Neutrophil (primary cell): Measurements from ENCODE around the gene IBA57.
"Not testable (repeated sequence)": the region's sequence is repeated elsewhere in the genome, so short reads cannot be mapped to it uniquely, and the experiment has no call there.

Experiments used
- H3K27ac ChIP-seq: fragments of 200-600 bp; sonication (generic); 2 replicates; pipeline ENCODE4 v1.5.1; 2016; ENCODE audit warnings: mild to moderate bottlenecking, moderate library complexity
- H3K27me3 ChIP-seq: fragments of 200-600 bp; sonication (generic); 2 replicates; pipeline ENCODE4 v1.6.0; 2016; ENCODE audit warnings: mild to moderate bottlenecking
- H3K36me3 ChIP-seq: fragments of 200-600 bp; sonication (generic); 2 replicates; pipeline ENCODE4 v1.5.1; 2017
- H3K4me1 ChIP-seq, 2 experiments: fragments of 200-600 bp in 1 of 2; sonication (generic) in 1 of 2; 1 replicate in 1 of 2; 2 replicates in 1 of 2; pipeline versions ENCODE4 v1.5.1 to v1.6.1; 2013 to 2016; ENCODE audit warnings: low read depth in 1 of 2, low read length in 1 of 2, mild to moderate bottlenecking in 1 of 2, moderate library complexity in 1 of 2; ENCODE audit not compliant: control insufficient read depth in 1 of 2, insufficient read depth in 1 of 2
- H3K4me3 ChIP-seq, 2 experiments: fragments of 200-600 bp in 1 of 2; sonication (generic) in 1 of 2; 1 replicate in 1 of 2; 2 replicates in 1 of 2; pipeline ENCODE4 v1.5.1; 2013 to 2016; ENCODE audit warnings: low read depth in 1 of 2, low read length in 1 of 2, mild to moderate bottlenecking in 1 of 2, moderate library complexity in 1 of 2
- H3K9me3 ChIP-seq: fragments of 200-600 bp; sonication (generic); 2 replicates; pipeline ENCODE4 v1.5.1; 2016
- CTCF ChIP-seq: fragments of 200-600 bp; sonication (generic); IDR thresholded peaks from 2 replicates; pipeline ENCODE4 v1.5.1; 2016; ENCODE audit warnings: antibody characterized with exemption

The IBA57 gene

GRCh38 chr1:228171221-228171891 is 5.8 kb downstream of the IBA57 start:
- Histone ChIP-seq H3K36me3 (peaks cover 3% of the 10 kb centered on the region), H3K4me3 (no peak overlapping the region), H3K27ac (no peak overlapping the region), H3K27me3 (no peaks in the 10 kb centered on the region), H3K9me3 (no peaks in the 10 kb centered on the region), H3K4me1 (peaks cover 4 to 5% of the 10 kb centered on the region in 2 experiments)
- no peak for TF ChIP-seq CTCF

- no peaks in the 10 kb centered on the region for H3K27me3 ChIP-seq
- peaks cover 3% of the 10 kb centered on the region for H3K36me3 ChIP-seq
- H3K27ac ChIP-seq, result no peak overlapping the region
- TF ChIP-seq CTCF, result no peak
- no peaks in the 10 kb centered on the region for H3K9me3 ChIP-seq
- H3K4me3 ChIP-seq, result no peak overlapping the region
- no peaks in the 10 kb centered on the region for H3K4me1 ChIP-seq
These were observed 7.3 kb downstream of the IBA57 start for GRCh38 chr1:228172591-228173527.

GRCh38 chr1:228173528-228174481 is 8.2 kb downstream of the IBA57 start:
- H3K4me3 ChIP-seq, H3K27ac ChIP-seq: not testable (repeated sequence)

DNA sequence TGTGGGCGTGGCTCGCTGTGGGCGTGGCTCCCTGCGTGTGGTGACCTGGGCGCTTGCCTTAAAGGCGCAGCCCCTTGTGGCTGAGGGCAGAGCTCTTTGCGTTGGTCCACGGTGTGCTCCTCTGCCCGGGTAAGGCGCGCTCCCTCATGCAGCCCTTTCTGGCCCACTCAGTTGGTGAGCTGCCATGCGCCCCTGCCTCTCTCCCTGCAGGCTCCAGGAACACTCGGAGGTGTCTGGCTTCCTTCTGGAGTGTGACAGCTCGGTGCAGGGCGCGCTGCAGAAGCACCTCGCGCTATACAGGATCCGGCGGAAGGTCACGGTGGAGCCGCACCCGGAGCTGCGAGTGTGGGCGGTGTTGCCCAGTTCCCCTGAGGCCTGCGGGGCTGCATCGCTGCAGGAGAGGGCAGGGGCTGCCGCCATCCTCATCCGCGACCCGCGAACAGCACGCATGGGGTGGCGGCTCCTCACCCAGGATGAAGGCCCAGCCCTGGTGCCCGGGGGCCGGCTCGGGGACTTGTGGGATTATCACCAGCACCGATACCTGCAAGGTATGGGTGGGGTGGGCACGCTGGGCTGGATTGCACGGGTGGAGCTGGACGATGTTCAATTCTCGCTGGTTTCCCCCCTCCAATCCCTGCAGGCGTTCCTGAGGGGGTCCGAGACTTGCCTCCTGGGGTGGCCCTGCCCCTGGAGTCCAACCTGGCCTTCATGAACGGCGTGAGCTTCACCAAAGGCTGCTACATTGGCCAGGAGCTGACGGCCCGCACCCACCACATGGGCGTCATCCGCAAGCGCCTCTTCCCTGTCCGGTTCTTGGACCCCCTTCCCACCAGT is 9.1 kb downstream of the IBA57 start:
- TF ChIP-seq CTCF, result no peak
- no peak overlapping the region for H3K4me3 ChIP-seq
- no peaks in the 10 kb centered on the region for H3K9me3 ChIP-seq
- H3K4me1 ChIP-seq, result no peaks in the 10 kb centered on the region
- H3K36me3 ChIP-seq, result peaks cover 3% of the 10 kb centered on the region
- H3K27ac ChIP-seq, result no peak overlapping the region
- H3K27me3 ChIP-seq, result no peaks in the 10 kb centered on the region

More at GRCh38 chr1:228173528-228174481, 8.2 kb downstream of the IBA57 start:
- not testable (repeated sequence) for H3K9me3 ChIP-seq, H3K27me3 ChIP-seq, H3K4me1 ChIP-seq, H3K36me3 ChIP-seq

DNA sequence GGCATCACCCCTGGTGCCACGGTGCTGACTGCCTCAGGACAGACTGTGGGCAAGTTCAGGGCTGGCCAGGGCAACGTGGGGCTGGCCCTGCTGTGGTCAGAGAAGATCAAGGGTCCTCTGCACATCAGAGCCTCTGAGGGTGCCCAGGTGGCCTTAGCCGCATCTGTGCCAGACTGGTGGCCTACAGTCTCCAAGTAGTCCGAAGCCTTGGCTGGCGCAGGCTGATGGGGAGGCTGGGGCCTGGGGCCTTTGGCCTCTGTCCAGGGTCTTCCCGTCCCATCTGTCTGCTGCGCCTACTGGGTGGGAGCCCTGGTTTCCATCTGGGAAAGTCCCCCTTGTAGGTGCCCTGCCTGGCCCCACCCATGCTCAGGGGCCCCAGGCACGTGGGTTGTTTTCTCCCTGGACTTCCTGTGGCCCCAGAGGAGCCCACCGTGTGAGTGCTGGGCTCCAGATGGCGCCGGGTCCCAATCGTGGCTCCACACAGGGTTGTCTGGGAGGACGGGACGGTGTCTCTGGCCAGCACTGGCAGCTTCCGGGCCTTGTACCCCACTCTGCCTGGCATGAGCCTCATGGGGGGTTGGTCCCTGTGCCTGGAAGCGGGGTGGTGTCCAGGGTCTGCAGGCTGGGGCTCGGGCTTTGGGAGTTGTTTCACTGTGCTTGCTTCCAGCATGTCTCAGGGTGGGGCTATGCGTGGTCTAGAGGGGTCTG is 9.9 kb downstream of the IBA57 start:
- Histone ChIP-seq H3K9me3 (no peaks in the 10 kb centered on the region), H3K36me3 (peaks cover 3% of the 10 kb centered on the region), H3K27ac (no peak overlapping the region), H3K4me3 (no peak overlapping the region), H3K27me3 (no peaks in the 10 kb centered on the region), H3K4me1 (no peaks in the 10 kb centered on the region)
- no peak for TF ChIP-seq CTCF
